Renal cortical epithelial cell (primary cell): ENCODE results near the gene CRIP3. TPM values are rescaled to one million over a fixed set of nuclear protein-coding genes. Genes with fewer than 3 reads are reported as not detected.

Source experiments
- DNase-seq: peaks from one replicate; pipeline ENCODE4 v3.0.0-alpha.2; 2011; ENCODE audit warnings: low read depth
- total RNA-seq: library from RNA; depleted of rRNA; stranded (reverse); fragments of >200 nt; gene quantifications from 2 replicates; pipeline ENCODE4 v1.2.3, GENCODE V29; 2014

Gene CRIP3
- total RNA-seq, 1 donor from 2014 or later, result 0.25 TPM

DNA sequence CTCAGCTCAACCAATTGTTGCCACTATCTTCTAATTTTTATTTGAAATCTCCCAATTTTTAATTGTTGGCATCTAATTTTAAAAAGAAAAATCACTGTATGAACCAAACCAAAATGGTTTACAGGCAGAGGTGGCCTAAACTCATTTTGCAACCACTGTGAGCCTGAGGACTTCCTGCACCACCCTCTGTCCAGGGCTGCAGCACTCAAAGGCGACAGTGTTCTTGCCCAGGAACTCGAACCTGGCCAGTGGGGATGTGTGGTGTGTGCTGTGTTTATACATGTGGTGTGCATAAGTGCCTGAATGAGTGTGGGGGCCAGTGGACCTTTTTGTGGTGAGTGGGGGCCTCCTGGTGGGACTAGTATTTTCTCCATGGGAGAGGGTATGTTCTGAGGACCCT is 34.9 kb downstream of the CRIP3 start:
- DNase-seq, result no peak

- DNase-seq, result no peak
Observed at GRCh38 chr6:43271944-43272343, 36.7 kb downstream of the CRIP3 start.

DNA sequence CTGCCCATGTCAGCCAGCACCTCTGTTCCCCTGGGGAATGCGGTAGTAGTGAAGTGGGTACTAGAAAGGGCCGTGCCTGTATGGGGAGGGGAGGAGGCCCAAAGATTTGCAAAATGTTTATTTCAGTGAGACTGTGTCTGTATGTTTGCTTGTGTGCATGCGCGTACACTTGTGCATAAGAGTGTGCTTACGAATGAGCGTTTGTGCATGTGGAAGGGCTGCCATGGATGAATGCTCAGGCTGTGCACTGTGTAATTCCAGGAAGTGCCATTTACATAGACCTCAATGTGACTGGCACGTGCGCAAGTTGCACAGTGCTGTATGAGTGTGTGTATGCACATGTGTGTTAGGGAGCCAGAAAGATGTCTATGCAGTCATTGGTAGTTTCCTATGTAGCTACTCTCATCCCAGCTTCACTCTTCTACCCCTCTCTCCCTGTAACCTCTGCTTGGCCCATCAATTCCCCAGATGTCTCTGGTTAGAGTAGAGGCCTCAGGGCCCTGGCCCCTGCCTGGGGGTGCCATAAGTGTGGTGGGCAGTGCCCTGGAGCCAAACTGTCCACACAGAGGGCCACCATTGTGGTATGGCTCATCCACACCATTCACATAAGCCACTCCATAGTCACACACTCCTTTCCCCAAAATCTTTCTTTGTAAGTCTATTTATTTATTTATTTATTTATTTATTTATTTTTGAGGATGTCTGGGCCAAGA is 37.4 kb downstream of the CRIP3 start:
- peak; percentile 31 for DNase-seq

GRCh38 chr6:43269273-43270007 is 39.2 kb downstream of the CRIP3 start:
- no peak for DNase-seq

- no peak for DNase-seq
Observed at GRCh38 chr6:43268782-43269272, 39.8 kb downstream of the CRIP3 start.

GRCh38 chr6:43268355-43268700 is 40.3 kb downstream of the CRIP3 start:
- DNase-seq, result no peak

DNA sequence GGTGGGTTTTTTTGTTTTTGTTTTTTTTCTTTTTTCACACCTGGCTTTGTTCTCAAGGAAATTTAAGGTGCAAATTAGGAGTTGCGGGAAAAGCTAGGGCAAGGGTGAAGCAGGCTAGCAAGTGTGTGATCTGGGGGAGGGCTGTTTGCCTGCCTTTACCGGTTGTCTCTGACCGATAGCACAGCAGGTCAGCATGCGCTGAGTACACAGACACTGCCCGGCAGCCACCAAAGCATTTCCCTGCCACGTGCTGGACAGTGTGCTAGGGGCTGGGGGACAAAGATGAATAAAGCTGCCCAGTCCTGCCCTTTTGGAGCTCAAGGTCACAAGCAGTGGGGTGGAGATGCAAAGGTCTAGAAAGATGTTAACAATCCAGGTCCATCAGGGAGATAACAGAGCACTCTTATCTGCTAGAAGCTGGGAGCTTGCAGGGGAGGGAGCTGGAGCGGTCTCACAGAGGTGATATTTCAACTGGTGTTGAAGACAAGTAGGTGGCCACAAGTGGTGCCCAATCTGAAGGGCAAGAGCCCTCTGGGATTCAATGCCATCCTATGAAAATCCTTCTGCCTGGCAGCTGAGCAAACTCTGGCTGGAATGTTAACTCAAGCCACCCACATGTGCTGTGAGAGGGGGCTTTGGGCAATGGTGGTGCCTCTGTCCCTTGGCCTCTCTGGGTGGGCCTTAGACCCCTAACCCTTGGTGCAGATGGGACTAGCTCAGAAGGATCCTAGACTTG is 40.8 kb downstream of the CRIP3 start:
- no peak for DNase-seq

- DNase-seq, result no peak
Observed at GRCh38 chr6:43265564-43265963, 43.1 kb downstream of the CRIP3 start.

GRCh38 chr6:43264599-43265145 is 44.0 kb downstream of the CRIP3 start:
- no peak for DNase-seq

DNA sequence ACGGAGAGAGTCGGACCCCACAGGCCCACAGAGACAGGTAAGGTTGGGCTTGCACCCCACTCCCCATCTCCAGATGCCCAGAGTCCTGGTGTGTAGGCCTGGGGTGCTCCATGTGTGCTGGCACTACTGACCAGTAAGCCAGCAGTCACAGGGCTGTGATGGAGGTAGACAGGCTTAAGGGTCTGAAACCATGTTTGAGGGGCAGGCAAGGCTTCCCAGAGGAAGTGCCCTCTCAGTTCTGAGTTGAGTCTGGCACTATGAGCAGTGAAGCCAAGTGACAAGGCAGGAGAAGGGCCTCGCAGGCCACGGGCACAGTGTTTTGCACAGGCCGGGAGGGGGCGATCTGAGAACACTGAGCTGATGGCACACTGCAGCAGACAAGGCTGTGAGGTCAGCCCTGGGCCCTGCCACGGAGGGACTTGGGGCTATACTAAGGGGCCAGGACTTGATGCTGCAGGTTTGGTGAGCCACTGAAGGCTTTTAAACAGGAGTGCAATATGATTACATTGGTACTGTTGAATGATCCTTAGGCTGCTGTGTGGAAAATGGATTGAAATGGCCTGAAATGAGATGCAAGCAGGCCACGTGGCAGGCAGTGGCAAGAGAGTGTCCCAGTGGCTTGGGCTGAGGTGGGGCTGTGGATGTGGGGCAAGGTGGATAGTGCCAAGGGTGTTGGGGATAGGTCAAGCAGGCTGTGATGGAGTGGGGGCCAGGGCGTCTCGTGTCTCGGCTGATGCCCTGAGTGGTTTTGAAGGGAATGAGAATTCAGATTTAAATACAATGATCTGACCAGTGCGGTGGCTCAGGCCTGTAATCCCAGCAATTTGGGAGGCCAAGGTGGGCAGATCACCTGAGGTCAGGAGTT is 45.1 kb downstream of the CRIP3 start:
- DNase-seq, result peak; percentile 46

DNA sequence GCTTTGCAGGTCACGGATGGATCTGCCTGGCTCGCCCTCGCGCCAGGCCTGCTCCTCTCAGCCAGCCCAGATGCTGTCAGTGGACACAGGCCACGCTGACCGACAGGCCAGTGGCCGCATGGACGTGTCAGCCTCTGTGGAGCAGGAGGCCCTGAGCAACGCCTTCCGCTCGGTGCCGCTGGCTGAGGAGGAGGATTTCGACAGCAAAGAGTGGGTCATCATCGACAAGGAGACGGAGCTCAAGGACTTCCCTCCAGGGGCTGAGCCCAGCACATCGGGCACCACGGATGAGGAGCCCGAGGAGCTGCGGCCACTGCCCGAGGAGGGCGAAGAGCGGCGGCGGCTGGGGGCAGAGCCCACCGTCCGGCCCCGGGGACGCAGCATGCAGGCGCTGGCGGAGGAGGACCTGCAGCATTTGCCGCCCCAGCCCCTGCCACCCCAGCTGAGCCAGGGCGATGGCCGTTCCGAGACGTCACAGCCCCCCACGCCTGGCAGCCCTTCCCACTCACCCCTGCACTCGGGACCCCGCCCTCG is 45.8 kb downstream of the CRIP3 start:
- DNase-seq, result no peak

GRCh38 chr6:43262000-43262779 is 46.4 kb downstream of the CRIP3 start:
- DNase-seq, result no peak

- DNase-seq, result no peak
Observed at GRCh38 chr6:43261198-43261597, 47.4 kb downstream of the CRIP3 start.

DNA sequence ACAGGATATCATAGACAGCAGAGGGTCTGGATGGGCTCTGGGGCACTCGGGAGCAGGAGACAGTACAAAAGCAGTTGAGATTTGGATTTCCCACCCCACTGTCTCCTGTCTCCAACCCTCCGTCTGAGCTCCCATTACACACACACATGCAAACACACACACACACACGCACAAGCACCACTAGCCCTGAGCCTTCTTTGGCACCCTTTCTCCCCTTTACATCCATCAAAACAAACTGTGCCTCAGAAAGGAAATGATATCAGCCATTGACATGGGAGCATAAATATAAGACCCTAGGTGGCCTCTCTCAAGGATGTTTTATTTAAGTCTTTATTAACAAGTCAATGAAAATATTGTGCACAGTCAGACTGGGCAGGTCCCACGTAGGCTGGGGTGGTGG is 47.8 kb downstream of the CRIP3 start:
- no peak for DNase-seq

- no peak for DNase-seq
Observed at GRCh38 chr6:43258807-43259686, 49.6 kb downstream of the CRIP3 start.

- DNase-seq, result no peak
Observed at GRCh38 chr6:43258180-43258579, 50.4 kb downstream of the CRIP3 start.

DNA sequence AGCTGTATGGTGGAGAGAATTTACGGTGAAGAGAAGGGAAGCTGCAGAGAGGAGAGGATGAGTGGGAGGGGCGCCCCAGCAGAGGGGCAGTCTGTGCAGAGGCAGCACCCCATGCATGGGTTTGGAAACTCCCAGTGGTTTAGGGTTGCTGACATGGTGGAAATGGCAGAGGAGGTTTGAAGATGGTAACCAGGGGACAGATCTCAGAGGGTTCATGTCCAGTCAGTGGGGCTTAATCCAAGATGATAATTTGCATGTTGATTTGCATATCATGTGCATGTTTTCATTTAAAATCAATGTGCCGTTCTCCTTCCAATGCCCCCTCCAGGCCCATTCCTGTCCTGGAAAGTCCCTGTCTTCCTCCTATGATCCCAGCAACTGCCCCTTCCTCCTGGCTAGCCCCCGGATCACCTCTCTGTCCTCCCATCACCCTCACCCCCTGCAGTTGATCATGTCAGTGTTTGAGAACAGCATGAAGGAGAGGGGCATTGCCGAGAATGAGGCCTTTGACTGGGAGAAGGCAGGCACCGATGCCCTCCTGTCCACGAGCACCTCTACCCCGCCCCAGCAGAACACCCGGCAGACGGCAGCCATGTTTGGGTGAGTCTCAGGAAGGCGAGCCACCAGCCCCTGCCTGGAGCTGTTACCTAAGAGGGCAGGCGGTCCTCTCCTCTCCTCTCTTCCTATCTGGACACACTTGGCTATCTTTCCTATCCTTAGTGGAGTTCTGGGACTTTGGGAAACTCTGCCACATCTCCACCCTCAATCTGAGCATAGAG is 51.1 kb downstream of the CRIP3 start:
- no peak for DNase-seq

- no peak for DNase-seq
Observed at GRCh38 chr6:43256670-43257366, 51.8 kb downstream of the CRIP3 start.
